GM23338 (cell line): Measurements from ENCODE around the gene TDG. TPM values are rescaled to one million over a fixed set of nuclear protein-coding genes. Genes with fewer than 3 reads are reported as not detected.

Source experiments
- ATAC-seq: fragments of 200-7000 bp; cut with Tn5 transposase; 3 replicates; pipeline ENCODE4 v1.9.1; 2020
- DNase-seq: peaks from one replicate; pipeline ENCODE4 v3.0.0-alpha.2; 2015; ENCODE audit warnings: low spot score
- H2AFZ ChIP-seq: fragments of 200-600 bp; sonication (generic); 2 replicates; pipeline ENCODE4 v1.8.0; 2016; ENCODE audit warnings: antibody characterized with exemption, mild to moderate bottlenecking, moderate library complexity
- H3F3A ChIP-seq: fragments of 200-600 bp; sonication (generic); replicated peaks from 2 replicates; pipeline ENCODE4 v1.8.0; 2017; ENCODE audit warnings: antibody characterized with exemption, mixed run types, low read depth
- H3K27ac ChIP-seq: fragments of 200-600 bp; sonication (generic); 2 replicates; pipeline ENCODE4 v1.6.1; 2016; ENCODE audit warnings: low read depth
- H3K27me3 ChIP-seq: fragments of 200-600 bp; sonication (generic); 2 replicates; pipeline ENCODE4 v1.8.0; 2016; ENCODE audit warnings: mild to moderate bottlenecking, mixed run types, moderate library complexity; ENCODE audit not compliant: insufficient read depth
- H3K36me3 ChIP-seq: fragments of 200-600 bp; sonication (generic); 2 replicates; pipeline ENCODE4 v1.8.0; 2016; ENCODE audit warnings: mild to moderate bottlenecking; ENCODE audit not compliant: insufficient read depth
- H3K4me1 ChIP-seq: fragments of 200-600 bp; sonication (generic); 2 replicates; pipeline ENCODE4 v1.8.0; 2016; ENCODE audit warnings: mild to moderate bottlenecking, moderate library complexity; ENCODE audit not compliant: insufficient read depth
- H3K4me2 ChIP-seq: fragments of 200-600 bp; sonication (generic); 2 replicates; pipeline ENCODE4 v1.7.1; 2017; ENCODE audit warnings: mixed run types
- H3K4me3 ChIP-seq: fragments of 200-600 bp; sonication (generic); 2 replicates; pipeline ENCODE4 v1.6.1; 2016; ENCODE audit warnings: mixed run types
- H3K79me2 ChIP-seq: fragments of 200-600 bp; sonication (generic); replicated peaks from 2 replicates; pipeline ENCODE4 v1.8.0; 2017; ENCODE audit warnings: mild to moderate bottlenecking; ENCODE audit not compliant: insufficient read depth
- H3K9me2 ChIP-seq: fragments of 200-600 bp; sonication (generic); 2 replicates; pipeline ENCODE4 v1.8.0; 2017; ENCODE audit not compliant: insufficient read depth
- H4K20me1 ChIP-seq: fragments of 200-600 bp; sonication (generic); replicated peaks from 2 replicates; pipeline ENCODE4 v1.8.0; 2017; ENCODE audit warnings: mild to moderate bottlenecking; ENCODE audit not compliant: insufficient read depth
- H3K27ac Mint-ChIP-seq: 2 replicates; pipeline ENCODE4 v1.8.0; 2020; ENCODE audit warnings: inconsistent platforms, mild to moderate bottlenecking, moderate library complexity, mixed read lengths
- H3K27me3 Mint-ChIP-seq: 3 replicates; pipeline ENCODE4 v1.8.0; 2022; ENCODE audit warnings: low read depth, mild to moderate bottlenecking, moderate library complexity, mixed read lengths, inconsistent platforms; ENCODE audit not compliant: insufficient read depth, poor library complexity
- H3K36me3 Mint-ChIP-seq: 3 replicates; pipeline ENCODE4 v1.8.0; 2021; ENCODE audit warnings: low read depth, mild to moderate bottlenecking, inconsistent platforms, moderate library complexity, mixed read lengths
- H3K4me1 Mint-ChIP-seq: 3 replicates; pipeline ENCODE4 v1.8.0; 2020; ENCODE audit warnings: mild to moderate bottlenecking, inconsistent platforms, mixed read lengths
- H3K4me3 Mint-ChIP-seq: 3 replicates; pipeline ENCODE4 v1.8.0; 2021; ENCODE audit warnings: moderate library complexity, mild to moderate bottlenecking, inconsistent platforms, mixed read lengths
- H3K9me3 Mint-ChIP-seq: 3 replicates; pipeline ENCODE4 v1.8.0; 2020; ENCODE audit warnings: moderate library complexity, mild to moderate bottlenecking, inconsistent platforms, mixed read lengths
- CREB1 ChIP-seq: fragments of 250-450 bp; sonication (Bioruptor Pico); IDR thresholded peaks from 2 replicates; pipeline ENCODE4 v1.5.0; 2020; ENCODE audit warnings: low read depth, mild to moderate bottlenecking, moderate library complexity
- EZH2 ChIP-seq: fragments of 200-600 bp; sonication (generic); IDR thresholded peaks from one replicate; pipeline ENCODE4 v1.8.0; 2017; ENCODE audit warnings: antibody characterized with exemption, mild to moderate bottlenecking, low read depth; ENCODE audit not compliant: unreplicated experiment
- EZH2phosphoT487 ChIP-seq: fragments of 200-600 bp; sonication (generic); IDR thresholded peaks from one replicate; pipeline ENCODE4 v1.8.1; 2018; ENCODE audit warnings: antibody characterized with exemption; ENCODE audit not compliant: unreplicated experiment
- JUNB ChIP-seq: IDR thresholded peaks from one replicate; pipeline ENCODE4 v1.6.1; 2016; ENCODE audit warnings: antibody characterized with exemption; ENCODE audit not compliant: unreplicated experiment
- POLR2AphosphoS5 ChIP-seq: IDR thresholded peaks from 2 replicates; pipeline ENCODE4 v1.6.1; 2016; ENCODE audit warnings: antibody characterized with exemption, low read depth
- STAT1 ChIP-seq: IDR thresholded peaks from one replicate; pipeline ENCODE4 v1.6.1; 2016; ENCODE audit warnings: antibody characterized with exemption; ENCODE audit not compliant: unreplicated experiment
- ZNF114 ChIP-seq: fragments of 250-450 bp; sonication (Bioruptor Pico); IDR thresholded peaks from 2 replicates; pipeline ENCODE4 v1.5.0; 2020; ENCODE audit warnings: mild to moderate bottlenecking, moderate library complexity
- ZNF331 ChIP-seq: fragments of 250-450 bp; sonication (Bioruptor Pico); IDR thresholded peaks from 2 replicates; pipeline ENCODE4 v1.5.0; 2020; ENCODE audit warnings: low read depth, mild to moderate bottlenecking, moderate library complexity
- polyA plus RNA-seq: library from polyadenylated mRNA; unstranded; fragments of >200 nt; fragmentation: Nextera tagmentation; extraction: Ambion mirVana; gene quantifications from 2 replicates; pipeline ENCODE4 v1.2.1, GENCODE V29; 2016
- total RNA-seq: library from RNA; depleted of rRNA; stranded (reverse); fragments of >200 nt; shearing (Covaris generic); gene quantifications from 2 replicates; pipeline ENCODE4 v1.2.3, GENCODE V29; 2014
- TF ChIP-seq, protein P1 (sequence below): IDR thresholded peaks from one replicate; pipeline ENCODE4 v1.6.1; 2018; ENCODE audit warnings: antibody characterized with exemption; ENCODE audit not compliant: unreplicated experiment
- TF ChIP-seq, protein P2 (sequence below): fragments of 250-450 bp; sonication (Bioruptor Pico); IDR thresholded peaks from 2 replicates; pipeline ENCODE4 v1.5.0; 2020; ENCODE audit warnings: mild to moderate bottlenecking, moderate library complexity
- TF ChIP-seq, protein P3 (sequence below): IDR thresholded peaks from 2 replicates; pipeline ENCODE4 v1.6.1; 2016; ENCODE audit warnings: antibody characterized with exemption

Gene TDG
- total and polyA plus RNA-seq, 2 experiments from 2014 or later = 57.0 to 66.2 TPM

DNA sequence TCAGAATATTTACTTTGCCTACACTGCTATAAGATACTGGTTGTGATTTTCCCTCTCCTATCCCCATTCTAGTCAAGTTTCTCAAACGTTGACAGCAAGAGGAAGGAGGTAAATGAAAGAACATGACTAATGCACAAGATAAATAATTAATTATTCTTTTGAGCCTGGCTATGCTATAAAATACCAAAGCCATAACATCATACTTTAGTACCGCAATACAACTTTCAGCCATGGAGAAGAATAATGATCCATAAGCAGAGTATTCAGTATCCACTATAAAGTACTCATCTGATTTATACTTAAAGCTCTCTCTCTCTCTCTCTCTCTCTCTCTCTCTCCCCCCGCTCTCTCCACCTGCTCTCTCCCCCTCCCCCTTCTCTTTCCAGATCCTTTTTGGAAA is 41.3 kb downstream of the TDG start:
- Mint-ChIP-seq H3K9me3 (peaks cover 12% of the 10 kb centered on the region), H3K4me1 (no peaks in the 10 kb centered on the region), H3K27ac (no peak overlapping the region), H3K4me3 (no peak overlapping the region), H3K36me3 (no peaks in the 10 kb centered on the region), H3K27me3 (peaks cover 6% of the 10 kb centered on the region)
- H4K20me1 ChIP-seq = no peaks in the 10 kb centered on the region
- ATAC-seq (no peak), DNase-seq (no peak)
- H3K4me2 ChIP-seq = no peak overlapping the region
- H3K36me3 ChIP-seq = no peaks in the 10 kb centered on the region
- H3K79me2 ChIP-seq = no peaks in the 10 kb centered on the region
- no peaks in the 10 kb centered on the region for H3K27me3 ChIP-seq
- no peak overlapping the region for H3K4me3 ChIP-seq
- no peaks in the 10 kb centered on the region for H3F3A ChIP-seq
- H2AFZ ChIP-seq = no peak overlapping the region
- no peak overlapping the region for H3K27ac ChIP-seq
- no peaks in the 10 kb centered on the region for H3K4me1 ChIP-seq
- TF ChIP-seq, protein P1, sequence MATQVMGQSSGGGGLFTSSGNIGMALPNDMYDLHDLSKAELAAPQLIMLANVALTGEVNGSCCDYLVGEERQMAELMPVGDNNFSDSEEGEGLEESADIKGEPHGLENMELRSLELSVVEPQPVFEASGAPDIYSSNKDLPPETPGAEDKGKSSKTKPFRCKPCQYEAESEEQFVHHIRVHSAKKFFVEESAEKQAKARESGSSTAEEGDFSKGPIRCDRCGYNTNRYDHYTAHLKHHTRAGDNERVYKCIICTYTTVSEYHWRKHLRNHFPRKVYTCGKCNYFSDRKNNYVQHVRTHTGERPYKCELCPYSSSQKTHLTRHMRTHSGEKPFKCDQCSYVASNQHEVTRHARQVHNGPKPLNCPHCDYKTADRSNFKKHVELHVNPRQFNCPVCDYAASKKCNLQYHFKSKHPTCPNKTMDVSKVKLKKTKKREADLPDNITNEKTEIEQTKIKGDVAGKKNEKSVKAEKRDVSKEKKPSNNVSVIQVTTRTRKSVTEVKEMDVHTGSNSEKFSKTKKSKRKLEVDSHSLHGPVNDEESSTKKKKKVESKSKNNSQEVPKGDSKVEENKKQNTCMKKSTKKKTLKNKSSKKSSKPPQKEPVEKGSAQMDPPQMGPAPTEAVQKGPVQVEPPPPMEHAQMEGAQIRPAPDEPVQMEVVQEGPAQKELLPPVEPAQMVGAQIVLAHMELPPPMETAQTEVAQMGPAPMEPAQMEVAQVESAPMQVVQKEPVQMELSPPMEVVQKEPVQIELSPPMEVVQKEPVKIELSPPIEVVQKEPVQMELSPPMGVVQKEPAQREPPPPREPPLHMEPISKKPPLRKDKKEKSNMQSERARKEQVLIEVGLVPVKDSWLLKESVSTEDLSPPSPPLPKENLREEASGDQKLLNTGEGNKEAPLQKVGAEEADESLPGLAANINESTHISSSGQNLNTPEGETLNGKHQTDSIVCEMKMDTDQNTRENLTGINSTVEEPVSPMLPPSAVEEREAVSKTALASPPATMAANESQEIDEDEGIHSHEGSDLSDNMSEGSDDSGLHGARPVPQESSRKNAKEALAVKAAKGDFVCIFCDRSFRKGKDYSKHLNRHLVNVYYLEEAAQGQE = no peak
- TF ChIP-seq POLR2AphosphoS5 = no peak
- no peak for TF ChIP-seq ZNF114 (CRISPR knock-in tag)
- TF ChIP-seq, protein P2, sequence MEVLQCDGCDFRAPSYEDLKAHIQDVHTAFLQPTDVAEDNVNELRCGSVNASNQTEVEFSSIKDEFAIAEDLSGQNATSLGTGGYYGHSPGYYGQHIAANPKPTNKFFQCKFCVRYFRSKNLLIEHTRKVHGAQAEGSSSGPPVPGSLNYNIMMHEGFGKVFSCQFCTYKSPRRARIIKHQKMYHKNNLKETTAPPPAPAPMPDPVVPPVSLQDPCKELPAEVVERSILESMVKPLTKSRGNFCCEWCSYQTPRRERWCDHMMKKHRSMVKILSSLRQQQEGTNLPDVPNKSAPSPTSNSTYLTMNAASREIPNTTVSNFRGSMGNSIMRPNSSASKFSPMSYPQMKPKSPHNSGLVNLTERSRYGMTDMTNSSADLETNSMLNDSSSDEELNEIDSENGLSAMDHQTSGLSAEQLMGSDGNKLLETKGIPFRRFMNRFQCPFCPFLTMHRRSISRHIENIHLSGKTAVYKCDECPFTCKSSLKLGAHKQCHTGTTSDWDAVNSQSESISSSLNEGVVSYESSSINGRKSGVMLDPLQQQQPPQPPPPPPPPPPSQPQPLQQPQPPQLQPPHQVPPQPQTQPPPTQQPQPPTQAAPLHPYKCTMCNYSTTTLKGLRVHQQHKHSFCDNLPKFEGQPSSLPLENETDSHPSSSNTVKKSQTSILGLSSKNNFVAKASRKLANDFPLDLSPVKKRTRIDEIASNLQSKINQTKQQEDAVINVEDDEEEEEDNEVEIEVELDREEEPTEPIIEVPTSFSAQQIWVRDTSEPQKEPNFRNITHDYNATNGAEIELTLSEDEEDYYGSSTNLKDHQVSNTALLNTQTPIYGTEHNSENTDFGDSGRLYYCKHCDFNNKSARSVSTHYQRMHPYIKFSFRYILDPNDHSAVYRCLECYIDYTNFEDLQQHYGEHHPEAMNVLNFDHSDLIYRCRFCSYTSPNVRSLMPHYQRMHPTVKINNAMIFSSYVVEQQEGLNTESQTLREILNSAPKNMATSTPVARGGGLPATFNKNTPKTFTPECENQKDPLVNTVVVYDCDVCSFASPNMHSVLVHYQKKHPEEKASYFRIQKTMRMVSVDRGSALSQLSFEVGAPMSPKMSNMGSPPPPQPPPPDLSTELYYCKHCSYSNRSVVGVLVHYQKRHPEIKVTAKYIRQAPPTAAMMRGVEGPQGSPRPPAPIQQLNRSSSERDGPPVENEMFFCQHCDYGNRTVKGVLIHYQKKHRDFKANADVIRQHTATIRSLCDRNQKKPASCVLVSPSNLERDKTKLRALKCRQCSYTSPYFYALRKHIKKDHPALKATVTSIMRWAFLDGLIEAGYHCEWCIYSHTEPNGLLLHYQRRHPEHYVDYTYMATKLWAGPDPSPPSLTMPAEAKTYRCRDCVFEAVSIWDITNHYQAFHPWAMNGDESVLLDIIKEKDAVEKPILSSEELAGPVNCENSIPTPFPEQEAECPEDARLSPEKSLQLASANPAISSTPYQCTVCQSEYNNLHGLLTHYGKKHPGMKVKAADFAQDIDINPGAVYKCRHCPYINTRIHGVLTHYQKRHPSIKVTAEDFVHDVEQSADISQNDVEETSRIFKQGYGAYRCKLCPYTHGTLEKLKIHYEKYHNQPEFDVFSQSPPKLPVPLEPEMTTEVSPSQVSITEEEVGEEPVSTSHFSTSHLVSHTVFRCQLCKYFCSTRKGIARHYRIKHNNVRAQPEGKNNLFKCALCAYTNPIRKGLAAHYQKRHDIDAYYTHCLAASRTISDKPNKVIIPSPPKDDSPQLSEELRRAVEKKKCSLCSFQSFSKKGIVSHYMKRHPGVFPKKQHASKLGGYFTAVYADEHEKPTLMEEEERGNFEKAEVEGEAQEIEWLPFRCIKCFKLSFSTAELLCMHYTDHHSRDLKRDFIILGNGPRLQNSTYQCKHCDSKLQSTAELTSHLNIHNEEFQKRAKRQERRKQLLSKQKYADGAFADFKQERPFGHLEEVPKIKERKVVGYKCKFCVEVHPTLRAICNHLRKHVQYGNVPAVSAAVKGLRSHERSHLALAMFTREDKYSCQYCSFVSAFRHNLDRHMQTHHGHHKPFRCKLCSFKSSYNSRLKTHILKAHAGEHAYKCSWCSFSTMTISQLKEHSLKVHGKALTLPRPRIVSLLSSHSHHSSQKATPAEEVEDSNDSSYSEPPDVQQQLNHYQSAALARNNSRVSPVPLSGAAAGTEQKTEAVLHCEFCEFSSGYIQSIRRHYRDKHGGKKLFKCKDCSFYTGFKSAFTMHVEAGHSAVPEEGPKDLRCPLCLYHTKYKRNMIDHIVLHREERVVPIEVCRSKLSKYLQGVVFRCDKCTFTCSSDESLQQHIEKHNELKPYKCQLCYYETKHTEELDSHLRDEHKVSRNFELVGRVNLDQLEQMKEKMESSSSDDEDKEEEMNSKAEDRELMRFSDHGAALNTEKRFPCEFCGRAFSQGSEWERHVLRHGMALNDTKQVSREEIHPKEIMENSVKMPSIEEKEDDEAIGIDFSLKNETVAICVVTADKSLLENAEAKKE (CRISPR knock-in tag) = no peak
- no peak for TF ChIP-seq EZH2phosphoT487
- TF ChIP-seq ZNF331 (CRISPR knock-in tag) = no peak
- TF ChIP-seq EZH2 = no peak
- no peak for TF ChIP-seq STAT1
- TF ChIP-seq, protein P3, sequence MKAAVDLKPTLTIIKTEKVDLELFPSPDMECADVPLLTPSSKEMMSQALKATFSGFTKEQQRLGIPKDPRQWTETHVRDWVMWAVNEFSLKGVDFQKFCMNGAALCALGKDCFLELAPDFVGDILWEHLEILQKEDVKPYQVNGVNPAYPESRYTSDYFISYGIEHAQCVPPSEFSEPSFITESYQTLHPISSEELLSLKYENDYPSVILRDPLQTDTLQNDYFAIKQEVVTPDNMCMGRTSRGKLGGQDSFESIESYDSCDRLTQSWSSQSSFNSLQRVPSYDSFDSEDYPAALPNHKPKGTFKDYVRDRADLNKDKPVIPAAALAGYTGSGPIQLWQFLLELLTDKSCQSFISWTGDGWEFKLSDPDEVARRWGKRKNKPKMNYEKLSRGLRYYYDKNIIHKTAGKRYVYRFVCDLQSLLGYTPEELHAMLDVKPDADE = no peak
- TF ChIP-seq JUNB = no peak
- no peak for TF ChIP-seq CREB1 (CRISPR knock-in tag)
- no peaks in the 10 kb centered on the region for H3K9me2 ChIP-seq
